GM23338 (cell line): ENCODE results near the gene RADIL.

Source experiments
- CREB1 ChIP-seq: fragments of 250-450 bp; sonication (Bioruptor Pico); IDR thresholded peaks from 2 replicates; pipeline ENCODE4 v1.5.0; 2020; ENCODE audit warnings: low read depth, mild to moderate bottlenecking, moderate library complexity
- ETS1 ChIP-seq: IDR thresholded peaks from 2 replicates; pipeline ENCODE4 v1.6.1; 2016; ENCODE audit warnings: antibody characterized with exemption
- EZH2 ChIP-seq: fragments of 200-600 bp; sonication (generic); IDR thresholded peaks from one replicate; pipeline ENCODE4 v1.8.0; 2017; ENCODE audit warnings: antibody characterized with exemption, mild to moderate bottlenecking, low read depth; ENCODE audit not compliant: unreplicated experiment
- EZH2phosphoT487 ChIP-seq: fragments of 200-600 bp; sonication (generic); IDR thresholded peaks from one replicate; pipeline ENCODE4 v1.8.1; 2018; ENCODE audit warnings: antibody characterized with exemption; ENCODE audit not compliant: unreplicated experiment
- JUNB ChIP-seq: IDR thresholded peaks from one replicate; pipeline ENCODE4 v1.6.1; 2016; ENCODE audit warnings: antibody characterized with exemption; ENCODE audit not compliant: unreplicated experiment
- NANOG ChIP-seq: IDR thresholded peaks from 2 replicates; pipeline ENCODE4 v1.6.1; 2016; ENCODE audit warnings: antibody characterized with exemption, borderline replicate concordance
- POLR2AphosphoS5 ChIP-seq: IDR thresholded peaks from 2 replicates; pipeline ENCODE4 v1.6.1; 2016; ENCODE audit warnings: antibody characterized with exemption, low read depth
- STAT1 ChIP-seq: IDR thresholded peaks from one replicate; pipeline ENCODE4 v1.6.1; 2016; ENCODE audit warnings: antibody characterized with exemption; ENCODE audit not compliant: unreplicated experiment
- ZNF114 ChIP-seq: fragments of 250-450 bp; sonication (Bioruptor Pico); IDR thresholded peaks from 2 replicates; pipeline ENCODE4 v1.5.0; 2020; ENCODE audit warnings: mild to moderate bottlenecking, moderate library complexity
- ZNF331 ChIP-seq: fragments of 250-450 bp; sonication (Bioruptor Pico); IDR thresholded peaks from 2 replicates; pipeline ENCODE4 v1.5.0; 2020; ENCODE audit warnings: low read depth, mild to moderate bottlenecking, moderate library complexity
- TF ChIP-seq, protein P1 (sequence below), 2 experiments: fragments of 200-600 bp in 1 of 2; sonication (generic) in 1 of 2; conservative IDR thresholded peaks; 2 replicates each; pipeline versions ENCODE4 v1.5.1 to v1.6.1; 2016 to 2017; ENCODE audit warnings: antibody characterized with exemption in 2 of 2, low read depth in 2 of 2, mild to moderate bottlenecking in 2 of 2, moderate library complexity in 1 of 2
- TF ChIP-seq, protein P2 (sequence below): IDR thresholded peaks from one replicate; pipeline ENCODE4 v1.6.1; 2018; ENCODE audit warnings: antibody characterized with exemption; ENCODE audit not compliant: unreplicated experiment

DNA sequence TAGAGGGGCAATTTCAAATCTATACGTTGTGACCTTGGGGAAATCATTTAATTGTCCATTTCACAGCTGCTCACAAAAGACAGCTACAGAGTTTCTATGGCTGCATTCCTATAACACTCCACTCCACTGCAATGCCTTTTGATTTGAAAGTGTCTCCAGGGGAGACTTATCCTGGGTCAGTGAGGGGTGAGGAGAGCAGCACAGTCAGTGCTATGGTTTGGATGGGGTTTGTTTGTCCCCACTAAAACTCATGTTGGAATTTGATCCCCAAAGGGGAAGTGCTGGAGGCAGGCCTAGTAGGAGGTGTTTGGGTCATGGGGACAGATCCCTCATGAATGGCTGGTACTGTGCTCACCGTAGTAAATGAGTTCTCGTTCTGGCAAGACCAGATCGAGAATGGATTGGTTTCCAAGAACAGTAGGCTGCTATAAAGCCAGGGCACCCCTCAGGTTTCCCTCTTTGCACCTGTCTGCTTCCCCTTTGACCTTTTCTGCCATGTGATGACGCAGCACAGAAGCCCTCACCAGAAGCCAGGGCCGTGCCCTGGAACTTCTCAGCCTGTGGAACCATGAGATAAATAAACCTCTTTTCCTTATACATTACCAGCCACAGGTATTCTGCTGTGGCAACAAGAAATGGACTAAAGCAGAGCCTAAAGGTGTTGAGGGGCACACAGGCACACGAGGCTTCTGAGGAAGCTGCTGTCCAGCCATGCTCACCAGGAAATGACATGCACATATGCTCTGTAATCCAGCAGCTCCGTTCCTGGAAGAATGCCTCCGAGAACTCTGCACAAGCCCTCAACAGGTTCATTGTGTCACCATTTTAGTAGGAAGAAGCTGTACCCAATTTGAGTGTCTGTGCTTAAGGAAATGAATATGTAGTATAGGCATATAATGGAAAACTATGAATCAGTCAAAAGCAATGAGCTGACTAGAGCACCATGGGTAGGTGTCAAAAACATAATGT is 16.7 kb downstream of the RADIL start:
- TF ChIP-seq, protein P1, sequence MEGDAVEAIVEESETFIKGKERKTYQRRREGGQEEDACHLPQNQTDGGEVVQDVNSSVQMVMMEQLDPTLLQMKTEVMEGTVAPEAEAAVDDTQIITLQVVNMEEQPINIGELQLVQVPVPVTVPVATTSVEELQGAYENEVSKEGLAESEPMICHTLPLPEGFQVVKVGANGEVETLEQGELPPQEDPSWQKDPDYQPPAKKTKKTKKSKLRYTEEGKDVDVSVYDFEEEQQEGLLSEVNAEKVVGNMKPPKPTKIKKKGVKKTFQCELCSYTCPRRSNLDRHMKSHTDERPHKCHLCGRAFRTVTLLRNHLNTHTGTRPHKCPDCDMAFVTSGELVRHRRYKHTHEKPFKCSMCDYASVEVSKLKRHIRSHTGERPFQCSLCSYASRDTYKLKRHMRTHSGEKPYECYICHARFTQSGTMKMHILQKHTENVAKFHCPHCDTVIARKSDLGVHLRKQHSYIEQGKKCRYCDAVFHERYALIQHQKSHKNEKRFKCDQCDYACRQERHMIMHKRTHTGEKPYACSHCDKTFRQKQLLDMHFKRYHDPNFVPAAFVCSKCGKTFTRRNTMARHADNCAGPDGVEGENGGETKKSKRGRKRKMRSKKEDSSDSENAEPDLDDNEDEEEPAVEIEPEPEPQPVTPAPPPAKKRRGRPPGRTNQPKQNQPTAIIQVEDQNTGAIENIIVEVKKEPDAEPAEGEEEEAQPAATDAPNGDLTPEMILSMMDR (conservative IDR thresholded peaks at IDR 0.05; ENCODE audit: low read depth in 2 of 2) = no peak
- no peak for TF ChIP-seq ZNF114 (CRISPR knock-in tag)
- no peak for TF ChIP-seq EZH2
- TF ChIP-seq, protein P2, sequence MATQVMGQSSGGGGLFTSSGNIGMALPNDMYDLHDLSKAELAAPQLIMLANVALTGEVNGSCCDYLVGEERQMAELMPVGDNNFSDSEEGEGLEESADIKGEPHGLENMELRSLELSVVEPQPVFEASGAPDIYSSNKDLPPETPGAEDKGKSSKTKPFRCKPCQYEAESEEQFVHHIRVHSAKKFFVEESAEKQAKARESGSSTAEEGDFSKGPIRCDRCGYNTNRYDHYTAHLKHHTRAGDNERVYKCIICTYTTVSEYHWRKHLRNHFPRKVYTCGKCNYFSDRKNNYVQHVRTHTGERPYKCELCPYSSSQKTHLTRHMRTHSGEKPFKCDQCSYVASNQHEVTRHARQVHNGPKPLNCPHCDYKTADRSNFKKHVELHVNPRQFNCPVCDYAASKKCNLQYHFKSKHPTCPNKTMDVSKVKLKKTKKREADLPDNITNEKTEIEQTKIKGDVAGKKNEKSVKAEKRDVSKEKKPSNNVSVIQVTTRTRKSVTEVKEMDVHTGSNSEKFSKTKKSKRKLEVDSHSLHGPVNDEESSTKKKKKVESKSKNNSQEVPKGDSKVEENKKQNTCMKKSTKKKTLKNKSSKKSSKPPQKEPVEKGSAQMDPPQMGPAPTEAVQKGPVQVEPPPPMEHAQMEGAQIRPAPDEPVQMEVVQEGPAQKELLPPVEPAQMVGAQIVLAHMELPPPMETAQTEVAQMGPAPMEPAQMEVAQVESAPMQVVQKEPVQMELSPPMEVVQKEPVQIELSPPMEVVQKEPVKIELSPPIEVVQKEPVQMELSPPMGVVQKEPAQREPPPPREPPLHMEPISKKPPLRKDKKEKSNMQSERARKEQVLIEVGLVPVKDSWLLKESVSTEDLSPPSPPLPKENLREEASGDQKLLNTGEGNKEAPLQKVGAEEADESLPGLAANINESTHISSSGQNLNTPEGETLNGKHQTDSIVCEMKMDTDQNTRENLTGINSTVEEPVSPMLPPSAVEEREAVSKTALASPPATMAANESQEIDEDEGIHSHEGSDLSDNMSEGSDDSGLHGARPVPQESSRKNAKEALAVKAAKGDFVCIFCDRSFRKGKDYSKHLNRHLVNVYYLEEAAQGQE = no peak
- TF ChIP-seq ZNF331 = no peak
- TF ChIP-seq POLR2AphosphoS5 = no peak
- no peak for TF ChIP-seq CREB1 (CRISPR knock-in tag)
- no peak for TF ChIP-seq NANOG
- no peak for TF ChIP-seq STAT1
- no peak for TF ChIP-seq JUNB
- TF ChIP-seq EZH2phosphoT487 = no peak
- TF ChIP-seq ETS1 = no peak
